NT2/D1 (cell line): Measurements from ENCODE around the gene ELAVL3.

Experiments
- YY1 ChIP-seq: IDR thresholded peaks from 2 replicates; pipeline ENCODE4 v1.6.1; 2011; ENCODE audit not compliant: insufficient read length, insufficient read depth
- ZNF274 ChIP-seq: IDR thresholded peaks from 2 replicates; pipeline ENCODE4 v1.6.1; 2011; ENCODE audit warnings: mild to moderate bottlenecking, low read depth, low read length

DNA sequence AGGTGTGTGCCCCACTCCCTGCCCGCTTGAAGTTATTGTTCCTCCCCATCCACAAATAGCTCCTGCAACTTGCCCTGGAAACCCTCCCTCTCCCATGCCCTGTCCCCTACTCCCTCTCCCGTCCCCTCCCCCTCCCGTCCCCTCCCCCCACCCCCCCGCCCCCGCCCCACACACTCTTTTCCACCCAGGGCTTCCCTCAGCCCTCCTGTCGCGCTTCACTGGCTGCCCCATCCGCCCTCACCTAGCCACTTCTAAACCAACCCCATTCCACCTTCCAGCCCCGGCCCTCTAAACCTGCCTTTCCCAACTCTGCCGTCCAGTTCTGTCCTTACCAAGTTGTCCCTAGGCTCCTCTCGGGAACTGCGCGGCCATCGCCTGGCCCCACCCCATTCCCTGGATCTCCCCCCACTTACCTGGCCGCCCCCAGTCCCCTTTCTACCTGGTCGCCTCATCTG lies 62.7 kb downstream of the ELAVL3 start:
- TF ChIP-seq ZNF274 (no peak), YY1 (no peak)
